ENCODE results near the gene NT5DC3.
"Not testable (repeated sequence)": the region's sequence is repeated elsewhere in the genome, so short reads cannot be mapped to it uniquely, and the experiment has no call there.

NT5DC3 gene

DNA sequence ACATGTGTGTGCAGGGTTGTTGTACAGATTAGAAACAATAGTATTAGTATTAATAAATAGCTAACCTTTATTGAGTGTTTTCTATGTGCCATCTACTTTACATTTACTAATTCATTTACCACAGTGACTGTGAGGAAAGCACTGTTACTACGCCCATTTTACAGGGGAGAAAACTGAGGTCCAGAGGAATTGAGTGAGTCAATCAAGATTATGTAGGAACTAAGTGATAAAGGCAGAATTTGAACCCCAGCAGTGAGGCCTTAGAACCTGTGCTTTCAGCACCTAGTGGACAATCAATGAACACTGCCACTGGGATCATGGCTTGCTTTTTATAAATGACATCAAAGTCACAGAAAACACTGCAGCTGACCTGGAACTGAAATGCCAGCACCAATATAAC lies 28.2 kb downstream of the NT5DC3 start:
- in situ Hi-C loops (cut with HindIII; ENCODE audit: low sequenced_read_pairs): no loop called here

DNA sequence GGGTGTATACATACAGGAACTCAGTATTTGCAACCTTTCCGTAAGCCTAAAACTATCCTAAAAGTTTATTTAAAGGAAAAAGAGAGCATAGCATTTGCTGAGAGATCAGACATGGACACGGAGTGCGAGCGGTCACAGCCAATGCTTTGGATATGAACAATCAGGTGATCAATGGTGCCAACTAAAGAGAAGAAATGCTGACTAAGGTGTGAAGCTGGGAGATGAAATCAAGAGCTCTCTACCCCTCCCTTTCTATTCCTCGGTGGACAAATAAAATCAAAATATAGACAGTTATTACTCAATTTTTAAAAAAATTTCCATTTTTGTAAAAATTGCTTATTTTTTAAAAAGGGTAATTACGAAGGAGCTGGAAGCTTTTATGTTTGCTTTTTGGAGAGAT lies 29.2 kb downstream of the NT5DC3 start:
- in situ Hi-C loops (cut with HindIII; ENCODE audit: low sequenced_read_pairs): no loop called here

DNA sequence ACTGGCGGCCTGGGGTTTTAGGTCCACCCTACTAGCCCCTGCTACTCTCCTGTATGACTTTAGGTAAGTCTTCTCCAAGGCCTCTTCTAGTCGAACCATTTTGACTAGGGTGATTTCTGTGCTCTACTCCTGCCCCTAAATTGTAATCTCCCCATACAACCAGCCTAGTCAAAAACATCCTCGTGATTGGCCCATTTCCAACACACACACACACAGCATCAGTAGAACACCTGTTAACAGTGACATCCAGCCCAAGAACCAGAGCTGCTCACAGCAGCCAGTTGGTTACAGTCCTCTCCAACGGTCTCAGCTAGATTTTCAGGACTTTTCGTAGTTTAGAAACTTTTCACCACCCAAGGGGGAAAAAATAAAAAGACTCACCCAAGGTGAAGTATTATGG lies 30.9 kb downstream of the NT5DC3 start:
- in situ Hi-C loops (cut with HindIII; ENCODE audit: low sequenced_read_pairs): no loop called here

DNA sequence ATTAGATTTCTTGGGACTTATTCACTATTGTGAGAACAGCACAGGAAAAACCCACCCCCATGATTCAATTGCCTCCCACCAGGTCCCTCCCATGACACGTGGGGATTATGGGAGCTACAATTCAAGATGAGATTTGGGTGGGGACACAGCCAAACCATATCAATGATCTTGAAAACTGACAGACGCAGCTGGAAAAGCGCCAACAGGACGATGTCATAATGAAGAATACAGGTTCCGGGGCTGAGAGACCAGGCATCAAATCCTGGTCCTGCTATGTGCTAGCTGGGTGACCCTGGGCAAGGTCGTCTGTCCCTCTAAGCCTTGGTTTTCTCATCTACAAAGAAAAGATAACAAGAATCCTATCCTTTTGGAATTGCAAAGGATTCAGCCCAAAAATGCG lies 31.4 kb downstream of the NT5DC3 start:
- in situ Hi-C loops (cut with HindIII; ENCODE audit: low sequenced_read_pairs): not testable (repeated sequence)

DNA sequence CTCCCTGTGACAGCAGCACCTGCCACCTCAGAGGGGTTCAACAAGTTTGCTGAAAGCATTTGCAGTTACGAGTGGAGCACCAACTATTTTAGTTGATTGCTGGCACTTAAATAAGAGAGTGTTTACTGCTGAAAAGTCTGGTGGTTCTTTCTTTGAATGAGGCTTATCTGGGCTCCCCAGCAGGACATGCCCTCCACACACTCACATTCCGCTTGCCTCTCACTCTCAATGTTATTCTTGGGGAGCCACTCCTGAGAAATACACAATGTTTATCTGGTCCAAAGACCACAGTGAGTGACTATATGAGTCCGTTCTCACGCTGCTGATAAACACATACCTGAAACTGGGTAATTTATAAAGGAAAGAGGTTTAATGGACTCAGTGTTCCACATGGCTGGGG lies 31.9 kb downstream of the NT5DC3 start:
- in situ Hi-C loops (cut with HindIII; ENCODE audit: low sequenced_read_pairs): no loop called here

DNA sequence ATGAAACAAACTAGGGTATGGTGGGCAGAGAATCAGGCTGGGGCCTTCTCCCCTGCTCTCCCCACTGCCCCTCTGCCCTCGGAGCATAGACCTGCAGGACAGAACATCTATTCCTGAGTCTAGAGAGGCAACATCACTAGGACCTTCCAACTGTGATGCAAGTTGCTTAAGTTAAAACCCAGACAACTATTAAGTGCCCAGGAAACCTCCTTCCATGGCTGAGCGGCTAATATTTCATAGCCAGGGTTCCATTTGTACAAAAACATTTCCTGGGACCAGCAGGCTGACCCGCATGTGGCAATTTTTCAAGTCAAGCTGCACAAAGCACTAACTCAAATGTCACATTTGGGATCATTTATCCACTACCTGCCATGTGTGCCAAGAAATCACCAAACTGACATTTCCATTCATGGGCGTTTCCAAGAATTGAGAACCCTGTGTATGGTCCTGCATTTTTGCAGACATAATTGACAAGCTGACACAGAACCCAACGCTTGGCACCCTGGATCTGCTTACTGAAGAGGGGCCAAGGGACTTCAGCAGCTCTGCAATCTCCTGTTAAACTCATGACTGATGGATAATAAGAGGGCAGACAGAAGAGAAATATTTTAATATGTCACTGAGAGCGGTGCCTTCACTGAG lies 32.7 kb downstream of the NT5DC3 start:
- in situ Hi-C loops (cut with HindIII; ENCODE audit: low sequenced_read_pairs): no loop called here

DNA sequence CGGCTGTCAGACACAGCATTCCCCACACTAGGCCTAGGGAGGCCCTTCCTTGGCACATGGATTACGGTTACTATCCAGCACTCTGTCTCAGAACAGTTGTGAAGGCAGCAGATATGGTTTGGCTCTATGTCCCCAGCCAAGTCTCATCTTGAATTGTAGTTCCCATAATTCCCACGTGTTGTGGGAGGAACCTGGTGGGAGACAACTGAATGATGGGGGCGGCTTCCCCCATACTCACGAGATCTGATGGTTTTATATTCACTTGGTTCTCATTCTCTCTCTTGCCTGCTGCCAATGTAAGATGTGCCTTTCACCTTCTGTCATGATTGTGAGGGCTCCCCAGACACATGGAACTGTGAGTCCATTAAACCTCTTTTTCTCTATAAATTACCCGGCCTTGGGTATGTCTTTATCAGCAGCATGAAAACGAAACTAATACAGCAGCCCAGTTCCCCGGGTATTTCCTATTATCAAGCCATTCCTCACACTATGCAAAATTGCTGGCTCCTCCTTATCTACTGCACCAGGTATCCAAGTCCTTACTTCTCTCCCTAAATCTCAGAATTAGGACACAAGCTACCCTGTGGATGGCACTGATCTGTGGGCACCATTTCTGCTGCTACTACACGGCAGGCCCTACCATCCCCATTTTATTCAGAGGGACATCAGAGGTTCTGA lies 33.3 kb downstream of the NT5DC3 start:
- in situ Hi-C loops (cut with HindIII; ENCODE audit: low sequenced_read_pairs): no loop called here

DNA sequence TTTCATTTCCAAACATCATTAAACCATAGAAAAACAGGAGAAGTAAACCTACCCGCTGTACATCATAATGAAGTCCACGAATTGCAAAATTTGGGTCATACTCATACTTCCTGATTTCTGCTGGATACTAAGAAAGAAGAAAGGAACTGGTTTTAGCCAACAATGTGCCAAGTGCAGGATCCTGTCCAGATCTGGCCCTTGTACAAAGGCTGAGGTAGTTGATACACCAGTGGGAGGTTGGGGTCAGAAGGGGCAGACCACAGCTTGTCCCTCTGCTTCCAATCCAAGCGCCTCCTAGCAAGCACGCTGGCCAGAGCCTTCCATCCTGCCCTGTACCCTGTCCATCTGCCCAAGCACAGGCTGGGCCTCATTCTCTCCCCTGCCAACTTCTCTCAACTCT lies 34.2 kb downstream of the NT5DC3 start:
- in situ Hi-C loops (cut with HindIII; ENCODE audit: low sequenced_read_pairs): no loop called here

DNA sequence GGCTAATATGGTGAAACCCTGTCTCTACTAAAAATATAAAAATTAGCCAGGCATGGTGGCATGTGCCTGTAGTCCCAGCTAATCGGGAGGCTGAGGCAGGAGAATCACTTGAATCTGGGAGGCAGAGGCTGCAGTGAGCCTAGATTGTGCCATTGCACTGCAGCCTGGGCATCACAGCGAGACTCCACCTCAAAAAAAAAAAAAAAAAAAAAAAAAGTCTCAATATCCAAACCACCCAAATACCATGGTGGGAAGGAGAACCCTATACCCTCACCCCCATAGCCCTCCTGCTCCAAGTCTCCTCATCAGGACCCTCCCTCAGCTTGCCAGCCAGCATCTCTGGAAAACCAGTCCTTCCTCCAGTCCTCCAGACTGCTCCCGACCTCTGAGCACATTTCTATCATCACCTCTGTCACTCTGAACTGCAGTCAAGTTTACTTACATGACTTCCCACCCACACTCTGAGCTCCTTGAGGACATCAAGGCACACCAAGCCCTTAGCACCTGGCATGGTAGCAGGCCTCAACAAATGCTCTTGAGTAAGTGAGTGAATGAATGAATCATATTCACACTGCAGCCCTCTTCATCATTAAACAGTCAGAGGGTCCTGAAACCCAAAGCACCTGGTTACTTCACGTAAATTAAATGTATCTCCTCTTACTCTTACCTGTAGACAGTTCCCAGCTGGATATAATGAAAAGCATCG lies 35.2 kb downstream of the NT5DC3 start:
- in situ Hi-C loops (cut with HindIII; ENCODE audit: low sequenced_read_pairs): no loop called here

DNA sequence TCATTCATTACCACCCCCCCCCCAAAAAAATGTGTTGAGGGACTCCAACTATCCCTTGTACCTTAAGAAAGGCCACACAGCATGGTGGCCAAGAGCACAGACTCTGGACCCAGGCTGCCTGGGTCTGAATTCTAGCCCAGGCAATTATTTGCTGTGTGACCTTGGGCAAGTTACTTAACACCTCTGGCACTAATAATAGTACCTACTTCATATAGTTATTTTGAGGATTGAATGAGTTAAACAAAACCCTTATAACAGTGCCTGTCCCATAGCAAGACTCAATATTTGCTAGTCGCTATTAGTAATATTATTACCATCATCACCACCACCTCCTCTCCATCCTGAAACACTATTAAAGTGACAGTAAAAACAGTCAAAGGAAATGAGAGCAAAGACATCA lies 37.2 kb downstream of the NT5DC3 start:
- in situ Hi-C loops (cut with HindIII; ENCODE audit: low sequenced_read_pairs): no loop called here

DNA sequence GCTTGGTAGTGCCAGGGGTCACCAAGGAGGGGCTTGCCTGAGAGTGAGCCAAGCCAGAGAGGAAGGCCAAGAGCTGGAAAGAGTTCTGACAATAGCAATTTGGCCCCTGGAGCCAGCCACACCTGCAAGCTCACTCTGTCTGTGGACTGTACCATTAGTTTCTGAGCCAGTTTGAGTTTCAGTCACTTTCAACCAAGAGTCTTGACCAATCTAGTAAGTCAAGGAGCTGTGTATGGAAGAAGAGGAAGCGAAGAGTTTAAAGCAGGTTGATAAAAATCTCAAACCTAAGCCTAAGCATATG lies 38.5 kb downstream of the NT5DC3 start:
- in situ Hi-C loops (cut with HindIII; ENCODE audit: low sequenced_read_pairs): no loop called here

DNA sequence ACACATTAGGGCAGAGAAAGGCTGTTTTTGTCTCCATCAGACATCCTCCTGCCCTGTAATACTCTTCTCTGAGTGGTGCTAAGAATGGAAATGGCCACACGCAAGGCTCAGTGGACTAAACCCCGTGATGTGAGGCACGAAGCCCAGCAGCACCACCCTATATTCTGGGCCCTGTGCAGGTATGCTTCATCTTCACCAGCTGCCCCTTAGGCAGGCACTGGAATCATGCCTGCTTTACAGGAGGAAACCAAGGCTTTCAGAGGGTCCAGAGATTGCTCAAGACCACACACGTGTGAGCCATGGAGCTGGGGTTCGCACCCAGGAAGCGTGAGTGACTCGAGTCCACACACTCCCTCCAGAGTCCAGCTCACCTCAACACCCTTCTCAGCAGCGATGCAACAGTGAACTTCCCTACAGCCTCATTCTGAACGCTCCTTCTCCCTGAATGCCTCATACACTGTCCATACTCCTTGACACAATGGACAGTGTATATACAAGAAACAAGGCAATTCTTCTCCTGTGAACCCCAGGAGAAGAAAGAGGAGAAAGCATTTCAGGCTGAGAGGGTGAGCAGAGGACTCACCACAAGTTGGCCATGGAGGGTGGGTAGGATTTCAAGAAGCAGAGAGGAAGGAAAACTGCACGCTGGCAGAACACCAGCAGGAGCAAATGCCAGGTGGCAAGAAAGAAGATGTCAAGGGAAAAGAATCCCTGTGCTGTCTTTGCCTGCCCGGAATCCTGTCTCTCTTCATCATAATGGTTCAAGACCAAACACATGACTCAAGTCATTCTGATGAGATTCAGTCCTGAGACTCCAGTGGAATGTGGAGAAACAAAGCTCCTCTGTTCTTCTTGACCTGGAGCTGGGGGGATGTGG lies 39.1 kb downstream of the NT5DC3 start:
- in situ Hi-C loops (cut with HindIII; ENCODE audit: low sequenced_read_pairs): no loop called here

DNA sequence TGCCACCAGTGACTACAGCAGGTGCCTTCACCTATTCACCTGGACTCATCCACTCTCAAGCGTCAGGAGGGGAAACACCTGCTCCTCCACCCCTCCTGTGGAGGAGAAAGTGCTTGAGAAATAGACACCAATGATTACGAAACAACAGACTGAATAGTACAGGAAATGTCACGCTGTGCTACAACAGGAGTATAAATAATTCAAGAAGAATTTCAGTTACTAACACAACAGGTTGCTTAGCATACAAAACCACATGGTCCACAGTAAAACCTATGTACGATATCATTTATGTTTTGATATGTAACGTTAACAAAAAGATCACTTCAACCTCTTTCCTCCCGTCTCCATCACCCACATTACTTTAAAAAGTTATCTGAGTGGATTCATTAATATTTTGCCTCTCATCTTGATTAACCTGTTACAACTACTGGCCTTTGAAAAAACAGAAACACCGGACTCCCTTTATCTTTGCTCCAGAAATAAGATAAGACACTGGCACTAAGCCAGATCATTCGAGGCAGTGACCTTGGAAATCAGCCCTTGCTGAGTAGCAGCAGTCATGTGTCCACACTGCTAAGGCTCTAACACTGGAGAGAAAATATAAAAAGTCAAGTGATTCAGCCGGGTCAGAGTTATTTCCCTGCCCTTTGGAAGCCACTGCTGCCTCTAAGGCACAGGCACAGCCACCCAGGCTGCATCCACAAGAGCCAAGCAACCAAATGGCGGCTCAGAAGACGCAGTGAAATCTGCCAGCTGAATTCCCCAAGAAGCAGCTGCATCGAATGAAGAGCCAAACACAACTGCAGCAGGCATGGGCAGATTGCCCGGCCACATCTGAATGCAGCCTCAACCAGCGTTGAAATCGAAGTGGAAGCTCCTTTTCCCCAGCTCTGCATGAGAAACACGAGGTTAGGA lies 40.9 kb downstream of the NT5DC3 start:
- in situ Hi-C loops (cut with HindIII; ENCODE audit: low sequenced_read_pairs): no loop called here

DNA sequence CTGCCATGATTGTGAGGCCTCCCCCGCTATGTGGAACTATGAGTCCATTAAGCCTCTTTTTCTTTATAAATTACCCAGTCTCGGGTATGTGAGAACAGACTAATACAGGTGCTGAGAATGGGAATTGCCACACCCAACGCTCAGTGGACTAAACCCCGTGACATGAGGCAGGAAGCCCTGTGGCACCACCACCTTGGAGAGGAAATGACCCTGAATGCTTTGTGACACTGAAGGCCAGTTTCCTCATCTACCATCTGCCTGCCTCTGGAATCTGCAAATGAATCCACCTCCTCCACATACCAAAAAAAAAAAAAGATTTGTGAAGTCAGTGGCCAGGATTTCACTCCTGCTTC lies 41.6 kb downstream of the NT5DC3 start:
- in situ Hi-C loops (cut with HindIII; ENCODE audit: low sequenced_read_pairs): no loop called here

DNA sequence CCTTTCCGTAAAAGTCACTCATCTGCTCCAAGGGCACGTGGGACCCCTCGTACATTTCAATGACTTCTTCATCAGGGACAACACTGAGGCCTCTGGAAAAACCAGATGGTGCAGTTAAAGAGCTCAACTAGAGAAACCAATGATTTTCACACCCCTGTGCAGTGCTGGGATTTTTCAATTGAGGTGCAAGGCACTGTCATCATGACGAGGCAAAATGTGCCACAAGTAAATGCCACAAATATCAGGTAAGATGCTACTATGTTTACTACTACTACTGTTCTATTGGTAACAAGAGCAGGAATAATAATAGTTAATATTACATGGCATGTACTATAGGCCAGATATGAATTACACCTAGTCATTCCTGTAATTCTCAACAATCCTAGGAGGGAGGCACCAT lies 42.4 kb downstream of the NT5DC3 start:
- in situ Hi-C loops (cut with HindIII; ENCODE audit: low sequenced_read_pairs): no loop called here

DNA sequence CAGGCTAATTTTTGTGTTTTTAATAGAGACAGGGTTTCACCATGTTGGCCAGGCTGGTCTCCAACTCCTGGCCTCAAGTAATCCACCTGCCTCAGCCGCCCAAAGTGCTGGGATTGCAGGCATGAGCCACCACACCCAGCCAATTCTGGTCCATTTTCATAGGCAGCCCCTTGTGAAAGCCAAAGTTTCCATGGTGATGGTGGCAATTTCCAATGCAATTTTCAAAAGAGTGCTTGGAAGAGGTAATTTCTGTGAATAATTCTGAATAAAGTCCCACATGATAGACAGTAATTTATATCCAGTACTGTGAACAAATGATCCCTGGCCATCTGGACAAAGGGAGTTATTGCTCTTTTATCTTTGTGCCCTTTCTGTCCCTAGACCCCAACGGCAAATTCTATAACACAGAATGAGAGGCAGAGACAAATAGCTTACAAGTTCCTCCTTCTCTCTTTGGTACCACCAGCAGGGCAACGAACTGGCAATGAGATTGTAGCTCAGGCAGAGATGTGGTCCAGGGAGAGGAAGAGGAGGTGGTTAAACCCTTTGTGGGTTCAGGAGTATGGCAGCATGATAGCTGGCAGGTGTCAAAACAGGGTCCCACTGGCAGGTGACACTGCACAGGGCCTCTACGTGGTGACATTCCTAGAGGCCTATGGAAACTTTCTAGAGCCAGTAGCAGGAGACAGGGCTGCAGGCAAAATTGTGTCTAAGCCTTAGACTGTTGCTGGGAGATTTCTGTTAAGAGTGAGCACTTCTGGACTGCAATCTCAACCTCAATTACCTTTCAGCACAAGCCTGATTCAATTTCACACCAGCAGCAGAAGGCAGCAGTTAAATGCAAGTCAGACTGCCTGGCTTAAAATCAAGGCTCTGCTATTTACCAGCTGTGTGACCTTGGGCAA lies 46.5 kb downstream of the NT5DC3 start:
- in situ Hi-C loops (cut with HindIII; ENCODE audit: low sequenced_read_pairs): no loop called here

DNA sequence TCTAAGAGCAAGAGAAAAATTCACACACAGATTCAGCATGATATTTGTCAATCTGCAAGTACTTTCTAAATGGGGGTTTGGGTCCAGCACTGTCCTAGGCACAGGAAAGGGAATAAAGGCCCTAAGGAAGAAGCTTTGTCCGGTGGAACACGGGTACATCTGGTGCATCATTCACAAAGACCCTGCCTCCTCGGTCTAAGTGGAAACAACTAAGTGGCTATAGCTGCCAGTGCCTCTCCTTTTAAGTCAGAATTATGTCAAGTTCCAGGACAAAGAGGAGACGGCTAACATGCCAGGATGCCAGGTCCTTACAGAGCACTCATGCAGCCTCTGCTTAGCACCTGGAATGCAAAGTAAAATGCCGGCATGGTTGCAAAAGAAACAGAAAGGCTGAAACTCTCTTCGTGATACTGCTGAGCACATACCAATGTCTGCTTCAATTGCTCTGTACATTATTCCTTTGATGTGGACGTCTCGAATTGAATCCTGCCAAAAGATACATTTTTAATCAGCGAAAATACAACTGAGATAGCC lies 47.5 kb downstream of the NT5DC3 start:
- in situ Hi-C loops (cut with HindIII; ENCODE audit: low sequenced_read_pairs): no loop called here

DNA sequence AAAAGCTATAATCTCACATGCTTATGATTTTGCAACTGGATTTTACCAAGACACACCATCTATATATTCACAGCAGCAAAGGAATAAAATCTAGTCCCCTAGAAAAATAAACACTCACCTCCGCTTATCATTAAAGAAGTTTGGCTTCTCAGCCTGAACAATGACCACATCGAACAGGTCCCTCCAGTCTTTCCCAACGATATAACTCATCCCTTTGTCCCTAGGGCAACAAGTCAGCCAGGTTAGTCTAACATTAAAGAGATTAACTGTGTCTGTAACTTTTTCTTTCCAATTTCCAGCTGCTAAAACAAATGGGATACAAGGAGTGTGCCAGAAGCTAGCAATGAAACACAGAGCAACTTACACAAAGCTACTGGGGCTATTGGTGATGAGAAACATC lies 48.0 kb downstream of the NT5DC3 start:
- in situ Hi-C loops (cut with HindIII; ENCODE audit: low sequenced_read_pairs): no loop called here

DNA sequence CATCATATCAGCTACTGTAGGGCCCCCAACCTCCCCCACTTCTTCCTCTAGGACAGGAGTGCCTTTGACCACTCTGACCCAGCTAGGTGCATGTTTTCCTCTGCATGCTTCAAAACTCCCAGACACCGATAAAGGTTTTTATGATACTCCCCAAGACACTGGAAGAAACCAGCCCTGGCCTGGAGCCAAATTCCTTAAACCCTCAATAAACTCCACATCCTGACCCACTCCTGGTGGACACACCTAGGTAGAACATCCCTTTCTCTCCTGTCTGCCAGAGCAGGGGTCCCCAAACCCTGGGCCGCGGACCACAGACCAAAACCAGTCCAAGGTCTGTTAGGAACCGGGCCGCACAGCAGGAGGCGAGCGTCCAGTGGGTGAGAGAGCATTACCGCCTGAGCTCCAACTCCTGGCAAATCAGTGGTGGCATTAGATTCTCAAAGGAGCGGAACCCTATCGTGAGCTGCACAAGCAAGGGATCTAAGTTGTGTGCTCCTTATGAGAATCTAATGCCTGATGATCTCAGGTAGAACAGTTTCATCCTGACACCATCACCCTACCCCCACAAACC lies 49.6 kb downstream of the NT5DC3 start:
- in situ Hi-C loops (cut with HindIII; ENCODE audit: low sequenced_read_pairs): no loop called here
